Measurements from ENCODE around the gene SPESP1. TPM values are rescaled to one million over a fixed set of nuclear protein-coding genes. Genes with fewer than 3 reads are reported as not detected.

Gene SPESP1
- total RNA-seq, 1 donor from 2014 or later, result 2.1 TPM

DNA sequence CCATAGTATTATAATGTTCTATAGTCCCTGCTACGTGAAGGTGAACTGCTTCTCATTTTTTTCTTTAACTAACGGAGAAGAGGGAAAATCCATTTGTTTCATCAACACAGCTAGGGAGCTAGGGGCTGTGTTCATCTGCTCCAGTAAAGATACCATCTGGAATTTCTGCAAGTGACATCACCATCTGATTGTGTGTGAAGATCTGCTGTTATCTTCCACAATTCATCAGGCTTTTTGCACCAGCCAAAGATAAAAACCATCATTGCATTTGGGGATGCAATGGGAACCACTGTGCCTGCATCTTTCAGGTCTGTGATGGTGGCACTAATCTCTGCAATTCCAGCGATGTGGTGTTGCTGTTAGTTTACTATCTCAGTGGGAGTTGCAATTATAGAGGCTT lies 48.7 kb downstream of the SPESP1 start:
- no peak overlapping the region for H3K4me3 ChIP-seq (ENCODE audit: low read depth, low read length)
- TF ChIP-seq, protein P1, sequence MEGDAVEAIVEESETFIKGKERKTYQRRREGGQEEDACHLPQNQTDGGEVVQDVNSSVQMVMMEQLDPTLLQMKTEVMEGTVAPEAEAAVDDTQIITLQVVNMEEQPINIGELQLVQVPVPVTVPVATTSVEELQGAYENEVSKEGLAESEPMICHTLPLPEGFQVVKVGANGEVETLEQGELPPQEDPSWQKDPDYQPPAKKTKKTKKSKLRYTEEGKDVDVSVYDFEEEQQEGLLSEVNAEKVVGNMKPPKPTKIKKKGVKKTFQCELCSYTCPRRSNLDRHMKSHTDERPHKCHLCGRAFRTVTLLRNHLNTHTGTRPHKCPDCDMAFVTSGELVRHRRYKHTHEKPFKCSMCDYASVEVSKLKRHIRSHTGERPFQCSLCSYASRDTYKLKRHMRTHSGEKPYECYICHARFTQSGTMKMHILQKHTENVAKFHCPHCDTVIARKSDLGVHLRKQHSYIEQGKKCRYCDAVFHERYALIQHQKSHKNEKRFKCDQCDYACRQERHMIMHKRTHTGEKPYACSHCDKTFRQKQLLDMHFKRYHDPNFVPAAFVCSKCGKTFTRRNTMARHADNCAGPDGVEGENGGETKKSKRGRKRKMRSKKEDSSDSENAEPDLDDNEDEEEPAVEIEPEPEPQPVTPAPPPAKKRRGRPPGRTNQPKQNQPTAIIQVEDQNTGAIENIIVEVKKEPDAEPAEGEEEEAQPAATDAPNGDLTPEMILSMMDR (conservative IDR thresholded peaks at IDR 0.05; ENCODE audit: low read depth, low read length), result no peak
- no peak for DNase-seq (ENCODE audit: low read depth)

DNA sequence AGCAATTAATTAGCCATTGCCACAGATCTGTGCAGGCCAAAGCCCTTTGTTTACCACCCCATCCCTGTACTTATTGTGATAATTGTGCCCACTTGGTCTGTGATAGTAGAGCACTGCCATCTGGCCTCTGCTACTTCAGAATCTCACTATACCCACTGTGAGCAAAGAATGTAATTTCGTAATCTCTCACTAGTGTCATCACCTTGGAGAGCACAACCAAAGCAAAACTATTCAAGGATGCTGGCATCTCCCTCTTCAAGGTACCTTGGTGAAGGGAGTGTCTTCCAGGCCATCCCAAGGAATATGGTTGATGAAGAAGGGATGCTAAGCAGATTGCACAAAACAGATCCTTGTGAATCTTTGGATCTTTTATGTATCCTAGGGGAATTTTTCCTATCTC lies 49.5 kb downstream of the SPESP1 start:
- no peak overlapping the region for H3K4me3 ChIP-seq (ENCODE audit: low read depth, low read length)
- TF ChIP-seq, protein P1 (conservative IDR thresholded peaks at IDR 0.05; ENCODE audit: low read depth, low read length), result no peak
- no peak for DNase-seq (ENCODE audit: low read depth)

DNA sequence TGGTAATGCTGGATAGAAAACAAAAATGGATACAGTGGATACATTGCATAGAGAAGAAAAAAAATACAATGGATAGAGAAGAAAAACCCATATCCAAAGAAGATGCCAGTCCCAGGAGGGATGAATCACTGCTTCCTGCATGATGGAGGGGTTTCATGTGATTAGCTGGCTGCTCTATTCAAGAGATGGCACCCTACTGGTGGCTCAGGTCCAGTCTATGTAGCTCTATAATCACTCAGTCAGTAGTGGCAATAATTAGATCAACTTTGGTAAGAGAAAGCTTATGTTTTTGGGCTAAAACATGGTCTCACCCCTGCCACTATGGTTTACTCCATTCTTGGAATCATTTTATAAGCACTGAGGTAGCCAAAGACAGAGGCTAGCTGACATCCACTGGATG lies 50.5 kb downstream of the SPESP1 start:
- no peak overlapping the region for H3K4me3 ChIP-seq (ENCODE audit: low read depth, low read length)
- TF ChIP-seq, protein P1 (conservative IDR thresholded peaks at IDR 0.05; ENCODE audit: low read depth, low read length), result no peak
- DNase-seq (ENCODE audit: low read depth), result no peak

DNA sequence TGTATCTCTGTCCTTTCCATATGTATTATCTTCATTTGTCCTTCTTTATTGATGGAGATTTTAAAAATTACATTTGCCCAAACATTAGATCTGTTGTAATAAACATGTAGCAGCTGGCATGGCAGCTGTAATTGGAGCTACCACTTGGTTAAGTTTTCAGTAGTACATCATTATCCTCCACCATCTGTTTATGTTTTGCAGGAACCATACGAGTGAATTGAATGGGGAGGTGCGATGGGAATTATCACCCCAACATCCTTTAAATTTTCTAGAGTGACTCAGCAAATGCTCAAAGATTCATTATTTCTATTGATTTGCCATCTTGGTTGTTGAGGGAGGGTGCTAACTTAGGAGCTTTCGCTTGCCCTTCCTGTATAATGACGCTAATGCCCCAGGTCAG lies 51.6 kb downstream of the SPESP1 start:
- no peak for DNase-seq (ENCODE audit: low read depth)
- TF ChIP-seq, protein P1 (conservative IDR thresholded peaks at IDR 0.05; ENCODE audit: low read depth, low read length), result no peak
- no peak overlapping the region for H3K4me3 ChIP-seq (ENCODE audit: low read depth, low read length)

DNA sequence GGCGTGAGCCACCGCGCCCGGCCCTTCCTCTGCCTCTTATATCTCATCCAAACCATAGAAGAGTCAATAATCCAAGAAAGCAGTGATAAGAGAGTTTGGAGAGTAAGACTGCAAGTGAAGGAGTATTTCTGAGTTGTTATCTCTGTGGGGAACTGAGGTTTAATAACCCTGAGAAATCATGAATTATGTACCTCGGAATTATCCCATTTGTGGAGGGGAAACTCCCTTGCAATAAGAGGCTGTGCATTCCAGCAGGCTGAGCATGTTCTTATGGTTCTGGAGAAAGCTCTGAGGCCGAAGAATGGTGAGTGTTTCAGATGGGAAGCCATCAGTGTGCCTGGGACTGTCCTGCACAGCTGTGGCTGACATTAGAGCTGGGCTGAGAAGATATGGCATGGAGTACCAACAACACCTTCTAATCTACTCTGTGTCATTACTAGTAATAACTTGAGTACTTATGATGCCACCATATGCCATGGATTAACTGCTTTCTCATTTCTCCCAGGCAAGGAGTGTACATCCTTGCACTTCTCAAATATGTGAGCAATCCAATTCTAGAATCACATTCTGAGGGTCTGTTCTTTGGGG lies 52.7 kb downstream of the SPESP1 start:
- H3K4me3 ChIP-seq (ENCODE audit: low read depth, low read length), result no peak overlapping the region
- TF ChIP-seq, protein P1 (conservative IDR thresholded peaks at IDR 0.05; ENCODE audit: low read depth, low read length), result no peak
- DNase-seq (ENCODE audit: low read depth), result no peak

DNA sequence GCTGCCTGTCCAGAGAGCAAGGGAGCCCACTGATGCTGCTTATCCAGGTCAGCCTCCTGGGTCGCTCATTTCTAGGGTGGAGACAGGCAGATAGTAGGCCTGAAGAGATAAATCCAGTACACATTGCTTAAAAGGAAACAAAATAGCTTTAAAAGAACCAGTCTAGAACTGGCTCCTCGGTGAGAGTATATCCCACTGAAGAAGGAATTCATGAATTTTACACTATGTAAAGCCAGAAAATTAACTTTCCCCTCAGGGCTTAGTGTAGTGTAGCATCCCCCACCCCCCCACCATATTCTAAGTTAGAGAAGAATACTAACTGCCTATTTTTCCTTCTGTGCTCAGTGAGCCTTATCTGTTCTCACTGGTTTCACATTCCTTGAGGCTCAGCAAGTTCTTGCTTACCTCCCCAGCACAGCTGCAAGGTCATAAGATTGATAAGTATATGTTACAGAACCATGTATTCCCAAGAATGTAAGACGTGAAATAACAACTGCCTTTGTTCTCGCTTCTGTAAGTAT lies 53.7 kb downstream of the SPESP1 start:
- peak; percentile 51 for DNase-seq (ENCODE audit: low read depth)
- TF ChIP-seq, protein P1 (conservative IDR thresholded peaks at IDR 0.05; ENCODE audit: low read depth, low read length), result no peak

DNA sequence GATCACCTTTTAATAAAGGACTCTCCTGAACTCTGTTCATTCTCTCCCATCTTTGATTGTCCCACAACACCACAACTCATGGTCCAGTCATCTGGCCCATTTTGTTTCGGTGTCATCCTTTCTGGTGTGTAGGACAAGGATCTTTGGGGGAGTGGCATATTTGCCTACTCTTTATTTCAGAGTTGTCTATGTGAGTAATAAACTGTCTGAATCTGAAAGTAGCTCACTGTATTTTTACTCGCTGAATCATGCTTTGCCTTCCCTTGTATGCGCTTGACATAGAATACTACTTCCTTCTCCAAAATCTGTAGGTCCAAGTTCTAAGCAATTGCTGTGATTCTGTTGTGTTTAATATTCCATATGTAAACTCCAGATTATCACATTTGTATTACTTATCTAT lies 54.3 kb downstream of the SPESP1 start:
- DNase-seq (ENCODE audit: low read depth), result no peak
- TF ChIP-seq, protein P1 (conservative IDR thresholded peaks at IDR 0.05; ENCODE audit: low read depth, low read length), result no peak
- no peak overlapping the region for H3K4me3 ChIP-seq (ENCODE audit: low read depth, low read length)

More for the DNA sequence above, 53.7 kb downstream of the SPESP1 start:
- H3K4me3 ChIP-seq (ENCODE audit: low read depth, low read length), result no peak overlapping the region
